C1 segment of cervical spinal cord (tissue), 14 donors: ENCODE data around the gene CMSS1.
"Not testable (repeated sequence)": the region's sequence is repeated elsewhere in the genome, so short reads cannot be mapped to it uniquely, and the experiment has no call there.

Source experiments
- DNase-seq, 14 donors: peaks; one replicate each; lab custom pipeline; 2025; lab: John Stamatoyannopoulos, UW

CMSS1 gene

GRCh38 chr3:100081986-100082692, 264.5 kb downstream of the CMSS1 start:
- DNase-seq: no peak

GRCh38 chr3:100082714-100083113, 265.1 kb downstream of the CMSS1 start:
- no peak for DNase-seq

GRCh38 chr3:100083209-100083608, 265.5 kb downstream of the CMSS1 start:
- no peak for DNase-seq

GRCh38 chr3:100084100-100084806, 266.6 kb downstream of the CMSS1 start:
- DNase-seq: no peak

GRCh38 chr3:100086401-100086800, 268.7 kb downstream of the CMSS1 start:
- no peak for DNase-seq

GRCh38 chr3:100087198-100087597, 269.5 kb downstream of the CMSS1 start:
- no peak for DNase-seq

- no peak for DNase-seq
Observed at GRCh38 chr3:100088735-100089368, 271.2 kb downstream of the CMSS1 start.

- DNase-seq: no peak
Observed at GRCh38 chr3:100089812-100090668, 272.4 kb downstream of the CMSS1 start.

GRCh38 chr3:100090669-100091005, 273.0 kb downstream of the CMSS1 start:
- DNase-seq: no peak

- DNase-seq: no peak
Observed at GRCh38 chr3:100093831-100094230, 276.2 kb downstream of the CMSS1 start.

- not testable (repeated sequence) for DNase-seq
Observed at GRCh38 chr3:100096286-100096685, 278.6 kb downstream of the CMSS1 start.

GRCh38 chr3:100096866-100097265, 279.2 kb downstream of the CMSS1 start:
- DNase-seq: no peak

- no peak for DNase-seq
Observed at GRCh38 chr3:100097919-100098783, 280.5 kb downstream of the CMSS1 start.

GRCh38 chr3:100098784-100099070, 281.1 kb downstream of the CMSS1 start:
- no peak for DNase-seq

GRCh38 chr3:100099621-100100020, 282.0 kb downstream of the CMSS1 start:
- no peak for DNase-seq

GRCh38 chr3:100100425-100100824, 282.8 kb downstream of the CMSS1 start:
- no peak for DNase-seq

GRCh38 chr3:100102757-100103156, 285.1 kb downstream of the CMSS1 start:
- DNase-seq: no peak

- no peak for DNase-seq
Observed at GRCh38 chr3:100103558-100104441, 286.1 kb downstream of the CMSS1 start.

GRCh38 chr3:100104442-100104798, 286.8 kb downstream of the CMSS1 start:
- no peak for DNase-seq

- no peak for DNase-seq
Observed at GRCh38 chr3:100104817-100105413, 287.3 kb downstream of the CMSS1 start.
